Upper lobe of left lung (tissue), 6 donors: ENCODE data around the gene COPZ1. TPM values are rescaled to one million over a fixed set of nuclear protein-coding genes. Genes with fewer than 3 reads are reported as not detected.

Source experiments
- ATAC-seq, 2 donors: fragments of 200-7000 bp; cut with Tn5 transposase; one replicate each; pipeline ENCODE4 v1.9.1; 2022; ENCODE audit warnings: mild to moderate bottlenecking in 2 of 2, moderate library complexity in 2 of 2; ENCODE audit not compliant: low FRiP score in 2 of 2
- DNase-seq, 2 donors: peaks; one replicate each; pipeline ENCODE4 v3.0.0-alpha.2; 2019 to 2020
- H3K27ac ChIP-seq, 4 donors: fragments of 200-600 bp; sonication (generic); one replicate each; pipeline ENCODE4 v1.5.1; 2016 to 2019
- H3K27me3 ChIP-seq, 4 donors: fragments of 200-600 bp; sonication (generic); one replicate each; pipeline ENCODE4 v1.5.1; 2017 to 2019
- H3K36me3 ChIP-seq, 4 donors: fragments of 200-600 bp; sonication (generic); one replicate each; pipeline ENCODE4 v1.5.1; 2016 to 2019
- H3K4me1 ChIP-seq, 4 donors: fragments of 200-600 bp; sonication (generic); one replicate each; pipeline ENCODE4 v1.5.1; 2018 to 2019
- H3K4me3 ChIP-seq, 4 donors: fragments of 200-600 bp; sonication (generic); one replicate each; pipeline ENCODE4 v1.5.1; 2017 to 2019; ENCODE audit warnings: mild to moderate bottlenecking in 2 of 4, moderate library complexity in 1 of 4
- H3K9me3 ChIP-seq, 4 donors: fragments of 200-600 bp; sonication (generic); one replicate each; pipeline ENCODE4 v1.5.1; 2018 to 2019
- EP300 ChIP-seq, 4 donors: sonication (generic); formaldehyde crosslinking; IDR thresholded peaks; one replicate each; pipeline ENCODE4 v1.5.1; 2017; ENCODE audit warnings: antibody characterized with exemption in 4 of 4, control low read depth in 2 of 4
- POLR2A ChIP-seq, 4 donors: fragments of 450-650 bp; IDR thresholded peaks; one replicate each; pipeline ENCODE4 v1.5.1; 2016 to 2017; ENCODE audit warnings: antibody characterized with exemption in 4 of 4, mild to moderate bottlenecking in 2 of 4
- POLR2AphosphoS5 ChIP-seq, 2 donors: sonication (generic); formaldehyde crosslinking; IDR thresholded peaks; one replicate each; pipeline ENCODE4 v1.5.1; 2017; ENCODE audit warnings: antibody characterized with exemption in 2 of 2
- WGBS, 2 donors: methylation state at CpG; one replicate each; pipeline ENCODE4 v1.1.5; 2017 to 2018; 5-methylcytosine and 5-hydroxymethylcytosine counted together
- small RNA-seq, 4 donors: library from RNA; depleted of rRNA; stranded (forward); fragments of <200 nt; gene quantifications; one replicate each; pipeline ENCODE3, GENCODE V24; 2016
- total RNA-seq, 6 donors: library from RNA; depleted of rRNA in 4 of 6; stranded (reverse); fragments of >200 nt in 4 of 6; gene quantifications; one replicate each; pipeline versions ENCODE4 v1.1.0 to v1.2.1, GENCODE V29; 2016 to 2021
- TF ChIP-seq, protein P1 (sequence below), 6 experiments: fragments of 450-650 bp in 4 of 6; fragments of 200-600 bp in 2 of 6; sonication (generic) in 2 of 6; IDR thresholded peaks; one replicate each; pipeline ENCODE4 v1.5.1; 2016 to 2019; ENCODE audit warnings: antibody characterized with exemption in 6 of 6
- donor health status: DM: no; HTN: no; CAD: no; lungs with moderate emphysema.
- donor health status: DM: no; HTN: yes; CAD: no; lungs with severe emphysema.

Gene COPZ1
- total RNA-seq, 6 donors from 2014 or later = 55.5 to 132 (median 96.7) TPM

DNA sequence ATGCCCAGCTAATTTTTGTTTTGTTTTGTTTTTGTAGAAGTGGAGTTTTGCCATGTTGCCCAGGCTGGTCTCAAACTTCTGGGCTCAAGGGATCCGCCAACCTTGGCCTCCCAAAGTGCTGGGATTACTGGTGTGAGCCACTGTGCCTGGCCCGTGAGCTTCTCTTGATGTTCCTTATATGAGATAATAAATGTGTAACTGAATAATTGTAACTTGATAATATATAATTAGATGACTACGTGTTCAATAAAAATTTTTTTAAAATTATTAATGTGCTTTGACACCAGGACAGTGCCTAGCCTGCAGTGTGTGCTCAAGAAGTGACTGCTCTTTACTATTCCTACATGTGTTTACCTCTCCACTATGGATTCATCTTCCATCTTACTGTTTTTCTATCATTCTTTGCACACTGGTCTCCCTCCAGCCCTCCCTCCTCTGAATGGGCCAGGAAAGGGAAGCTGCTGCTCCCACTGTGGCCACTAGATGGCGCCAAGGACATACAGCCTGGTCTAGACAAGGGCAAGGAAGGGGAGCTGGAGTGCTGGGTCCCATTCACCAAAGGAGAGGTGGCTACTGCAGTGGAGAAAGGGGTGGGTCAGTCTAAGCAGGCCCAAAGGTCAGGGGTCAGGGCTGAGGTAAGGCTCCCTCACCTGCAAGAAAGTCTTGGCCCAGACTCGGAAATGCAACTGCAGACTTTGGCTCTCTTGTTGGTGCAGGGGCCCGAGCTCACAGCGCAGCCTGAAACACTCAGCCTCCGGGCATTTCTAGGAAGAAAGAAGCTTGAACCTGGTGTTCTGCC, 74.3 kb downstream of the COPZ1 start:
- Histone ChIP-seq H3K27me3 (no peaks in the 10 kb centered on the region), H3K4me3 (no peak overlapping the region), H3K9me3 (no peaks in the 10 kb centered on the region), H3K27ac (peak overlapping the region in 1 of 4 donors; percentile 25), H3K4me1 (peaks cover 0 to 2% (median 0%) of the 10 kb centered on the region in 4 donors), H3K36me3 (peaks cover 15 to 100% (median 85%) of the 10 kb centered on the region in 4 donors)
- DNase-seq (peak in 1 of 2 donors; percentile 84), ATAC-seq (peak; percentile 90 to 92)
- WGBS, 2 donors = 65 to 71% methylated on average over 4 to 8 of the region's 8 CpGs
- peak in 1 of 4 donors; percentile 8 for TF ChIP-seq POLR2A (IDR thresholded peaks at IDR 0.05)
- TF ChIP-seq, protein P1, sequence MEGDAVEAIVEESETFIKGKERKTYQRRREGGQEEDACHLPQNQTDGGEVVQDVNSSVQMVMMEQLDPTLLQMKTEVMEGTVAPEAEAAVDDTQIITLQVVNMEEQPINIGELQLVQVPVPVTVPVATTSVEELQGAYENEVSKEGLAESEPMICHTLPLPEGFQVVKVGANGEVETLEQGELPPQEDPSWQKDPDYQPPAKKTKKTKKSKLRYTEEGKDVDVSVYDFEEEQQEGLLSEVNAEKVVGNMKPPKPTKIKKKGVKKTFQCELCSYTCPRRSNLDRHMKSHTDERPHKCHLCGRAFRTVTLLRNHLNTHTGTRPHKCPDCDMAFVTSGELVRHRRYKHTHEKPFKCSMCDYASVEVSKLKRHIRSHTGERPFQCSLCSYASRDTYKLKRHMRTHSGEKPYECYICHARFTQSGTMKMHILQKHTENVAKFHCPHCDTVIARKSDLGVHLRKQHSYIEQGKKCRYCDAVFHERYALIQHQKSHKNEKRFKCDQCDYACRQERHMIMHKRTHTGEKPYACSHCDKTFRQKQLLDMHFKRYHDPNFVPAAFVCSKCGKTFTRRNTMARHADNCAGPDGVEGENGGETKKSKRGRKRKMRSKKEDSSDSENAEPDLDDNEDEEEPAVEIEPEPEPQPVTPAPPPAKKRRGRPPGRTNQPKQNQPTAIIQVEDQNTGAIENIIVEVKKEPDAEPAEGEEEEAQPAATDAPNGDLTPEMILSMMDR (IDR thresholded peaks at IDR 0.05) = peak; percentile 92 to 99 (median 94)
- no peak for TF ChIP-seq POLR2AphosphoS5 (IDR thresholded peaks at IDR 0.05)
- no peak for TF ChIP-seq EP300 (IDR thresholded peaks at IDR 0.05)

DNA sequence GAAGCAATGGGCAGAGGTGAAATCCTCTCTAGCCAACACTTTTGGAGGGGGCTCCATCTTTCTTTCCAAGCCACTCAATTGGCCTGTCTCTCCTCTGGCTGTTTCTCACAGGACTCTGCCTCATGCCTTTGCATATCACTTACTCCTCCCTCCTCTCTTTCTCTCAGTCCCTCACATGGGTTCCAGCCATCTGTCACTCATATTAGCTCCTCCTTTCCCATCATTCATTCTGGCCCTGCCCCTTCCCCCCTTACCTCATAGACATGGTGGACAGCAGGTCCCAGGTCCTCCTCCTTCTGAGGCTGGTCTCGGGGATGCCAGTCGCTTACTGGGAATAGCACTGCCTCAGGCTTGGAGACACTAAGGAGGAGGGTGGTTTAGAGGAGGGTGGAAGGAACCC, 76.2 kb downstream of the COPZ1 start:
- no peaks in the 10 kb centered on the region for H3K9me3 ChIP-seq
- TF ChIP-seq, protein P1 (IDR thresholded peaks at IDR 0.05) = no peak
- TF ChIP-seq POLR2A (IDR thresholded peaks at IDR 0.05) (no peak), POLR2AphosphoS5 (IDR thresholded peaks at IDR 0.05) (no peak), EP300 (IDR thresholded peaks at IDR 0.05) (no peak)
- H3K4me3 ChIP-seq = no peak overlapping the region
- peaks cover 18 to 100% (median 89%) of the 10 kb centered on the region in 4 donors for H3K36me3 ChIP-seq
- no peaks in the 10 kb centered on the region for H3K27me3 ChIP-seq
- DNase-seq (no peak), ATAC-seq (no peak)
- 91 to 100% methylated on average over 2 of the region's 2 CpGs for WGBS, 2 donors
- no peaks in the 10 kb centered on the region for H3K4me1 ChIP-seq
- peak overlapping the region in 2 of 4 donors; percentile 6 to 25 for H3K27ac ChIP-seq

Small RNA genes lying within 50 kb of the gene (small RNA-seq; reads per million reads assigned to genes)
- 51.4 to 245 (median 99.7) reads per million in 4 donors for gene MIR148B
- 0 reads per million in 4 donors for gene RN7SL744P
- gene RNU6-950P = 0 reads per million in 4 donors

Other genes with a start within 250 kb of the COPZ1 start
- 10 to 100 TPM; 19.8 to 54.5 (median 28.6) TPM for gene SMUG1, start 136.1 kb upstream of the COPZ1 start, total RNA-seq
- 10 to 100 TPM; 15.5 to 48.2 (median 36.1) TPM for gene CBX5, start 45.0 kb upstream of the COPZ1 start, total RNA-seq
- gene HNRNPA1, start 44.4 kb upstream of the COPZ1 start, total RNA-seq = 100 to 1,000 TPM; 255 to 870 (median 475) TPM
- gene NFE2, start 24.1 kb upstream of the COPZ1 start, total RNA-seq = 10 to 100 TPM in 2 of 6 donors, 1 to 10 TPM in 4; 2.7 to 16.8 (median 9.3) TPM
- gene GPR84, start 39.4 kb downstream of the COPZ1 start, total RNA-seq = 1 to 10 TPM in 3 of 6 donors, under 1 TPM in 1, not detected in 2; 0.39 to 2.1 (median 1.1) TPM
- 10 to 100 TPM; 18.5 to 43.8 (median 23.0) TPM for gene ZNF385A, start 59.6 kb downstream of the COPZ1 start, total RNA-seq
- gene ITGA5, start 94.1 kb downstream of the COPZ1 start, total RNA-seq = 100 to 1,000 TPM in 2 of 6 donors, 10 to 100 TPM in 4; 48.3 to 146 (median 92.6) TPM
- gene GTSF1, start 148.5 kb downstream of the COPZ1 start, total RNA-seq = 1 to 10 TPM in 4 of 6 donors, not detected in 2; 1.4 to 4.6 (median 2.2) TPM
- gene NCKAP1L, start 172.6 kb downstream of the COPZ1 start, total RNA-seq = 10 to 100 TPM; 46.5 to 92.7 (median 63.5) TPM
- 10 to 100 TPM in 2 of 6 donors, 1 to 10 TPM in 4; 3.8 to 17.8 (median 7.0) TPM for gene PDE1B, start 224.5 kb downstream of the COPZ1 start, total RNA-seq